DMS 273 treated with DMSO at 0.1 percent for 48 hours (cell line): ENCODE data around the gene VAV2.
"Not testable (repeated sequence)": the region's sequence is repeated elsewhere in the genome, so short reads cannot be mapped to it uniquely, and the experiment has no call there.

ENCODE experiments used
- DNase-seq: peaks from one replicate; lab custom pipeline; 2025; lab: John Stamatoyannopoulos, UW

The VAV2 gene

DNA sequence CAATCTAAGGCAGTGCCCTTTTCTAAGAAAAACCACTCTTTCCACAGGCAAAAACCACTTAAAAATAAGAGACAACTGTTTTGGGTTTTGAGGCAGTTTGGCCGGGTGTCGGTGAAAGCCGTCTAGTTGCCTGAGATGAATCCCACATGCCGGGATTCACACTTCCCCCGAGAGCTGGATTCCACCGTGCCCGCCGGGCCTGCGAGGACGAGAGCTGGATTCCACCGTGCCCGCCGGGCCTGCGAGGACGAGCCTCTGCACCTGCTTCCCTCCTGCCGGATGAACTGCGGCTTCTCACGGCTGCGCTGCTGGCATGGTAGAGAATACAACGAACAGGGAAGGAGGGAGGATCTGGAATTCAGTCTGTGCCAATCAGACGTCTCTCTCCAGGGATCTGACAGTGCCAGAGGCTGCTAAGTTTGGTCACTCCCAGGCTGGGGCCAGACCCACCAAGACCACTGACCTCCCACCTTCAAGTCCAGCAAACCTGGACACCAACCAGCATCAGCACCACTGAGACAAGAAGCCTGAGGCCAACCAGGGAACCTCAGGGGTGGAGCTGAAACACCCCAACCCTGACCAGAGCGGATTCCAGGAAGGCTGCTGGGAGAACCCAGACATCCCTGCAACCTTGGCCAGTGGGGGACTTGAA, 23.0 kb downstream of the VAV2 start:
- DNase-seq: no peak

DNA sequence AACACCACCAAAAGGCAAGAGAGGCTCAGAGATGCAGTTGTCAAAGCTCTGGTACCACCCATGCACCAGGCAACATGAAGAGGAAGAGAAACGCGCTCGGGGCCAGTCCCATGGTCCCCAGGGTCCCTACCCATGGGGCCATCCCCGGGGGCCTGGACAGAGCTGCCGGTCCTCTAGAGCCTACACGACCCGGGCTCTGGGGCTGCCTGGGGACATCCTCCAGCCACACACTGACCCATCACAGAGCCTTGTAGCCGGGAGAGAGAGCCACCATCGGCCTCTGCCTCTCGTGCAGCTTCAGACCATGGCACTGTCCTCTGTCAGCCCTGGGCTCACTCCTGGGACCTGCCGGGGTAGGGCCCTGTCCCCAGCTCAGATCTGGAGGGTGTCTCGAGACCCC, 23.7 kb downstream of the VAV2 start:
- DNase-seq: no peak

- DNase-seq: no peak
Observed at GRCh38 chr9:133967024-133967741, 24.9 kb downstream of the VAV2 start.

DNA sequence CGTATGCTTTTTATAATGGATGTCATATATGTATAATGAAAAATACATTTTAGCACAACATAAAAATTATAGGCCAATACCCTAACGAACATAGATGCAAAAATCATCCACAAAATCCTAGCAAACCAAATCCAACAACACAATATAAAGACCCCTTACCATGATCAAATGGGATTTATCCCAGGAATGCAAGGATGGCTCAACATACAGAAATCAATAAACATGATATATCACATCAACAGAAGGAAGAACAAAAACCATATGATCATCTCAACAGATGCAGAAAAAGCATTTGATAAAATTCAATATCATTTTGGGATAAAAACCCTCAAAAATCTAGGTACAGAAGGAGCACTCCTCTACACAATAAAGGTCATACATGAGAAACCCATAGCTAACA, 27.7 kb downstream of the VAV2 start:
- DNase-seq: no peak

GRCh38 chr9:133963166-133963565, 29.0 kb downstream of the VAV2 start:
- DNase-seq: no peak

GRCh38 chr9:133962341-133962740, 29.8 kb downstream of the VAV2 start:
- DNase-seq: no peak

- DNase-seq: no peak
Observed at GRCh38 chr9:133961226-133962165, 30.6 kb downstream of the VAV2 start.

DNA sequence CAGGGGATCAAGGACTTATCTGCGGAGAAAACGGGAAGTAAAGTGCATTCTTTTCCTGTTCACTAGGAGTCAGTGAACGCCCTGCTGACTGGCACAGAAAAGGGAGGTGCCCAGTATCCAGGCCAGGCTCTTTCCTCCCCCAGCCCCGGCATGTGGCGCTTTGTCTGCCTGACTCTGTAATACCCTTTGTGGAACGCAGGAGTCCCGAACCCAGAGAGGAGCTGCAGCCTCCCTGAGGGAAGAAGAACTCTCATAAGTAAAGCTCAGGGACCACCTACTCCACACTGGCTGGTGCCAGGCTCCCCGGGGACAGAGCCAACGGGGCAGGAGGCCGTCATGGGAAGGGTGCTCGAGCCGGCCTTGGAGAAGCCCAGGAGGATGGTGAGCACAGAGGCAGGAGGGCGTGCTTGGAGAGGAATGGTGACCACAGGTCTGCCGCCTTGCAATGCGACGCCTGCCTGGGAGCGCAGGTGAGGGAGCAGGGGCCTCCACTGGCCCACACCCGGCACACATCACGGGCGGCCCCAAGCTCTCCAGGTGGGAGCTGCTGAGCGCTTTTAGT, 31.5 kb downstream of the VAV2 start:
- no peak for DNase-seq

- no peak for DNase-seq
Observed at GRCh38 chr9:133959966-133960567, 32.1 kb downstream of the VAV2 start.

DNA sequence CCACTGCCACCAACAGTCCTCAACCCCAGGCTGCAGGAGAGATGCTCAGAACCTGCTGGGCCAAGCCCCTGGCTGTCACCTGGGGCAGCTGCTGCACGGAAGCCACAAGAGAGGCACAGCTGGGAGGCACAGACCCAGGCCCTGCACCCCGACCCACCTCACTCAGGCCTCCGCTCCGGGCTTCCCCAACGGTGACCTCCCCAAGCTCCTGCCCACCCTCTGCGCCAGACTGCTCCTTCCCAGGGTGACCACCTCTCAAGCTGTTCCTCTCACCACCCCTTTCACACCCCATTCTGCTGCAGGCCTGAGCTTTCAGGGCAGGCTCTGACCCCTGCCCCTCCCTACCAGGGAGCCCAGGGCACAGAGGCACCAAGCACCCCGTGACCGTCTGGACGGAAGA, 33.0 kb downstream of the VAV2 start:
- DNase-seq: no peak

DNA sequence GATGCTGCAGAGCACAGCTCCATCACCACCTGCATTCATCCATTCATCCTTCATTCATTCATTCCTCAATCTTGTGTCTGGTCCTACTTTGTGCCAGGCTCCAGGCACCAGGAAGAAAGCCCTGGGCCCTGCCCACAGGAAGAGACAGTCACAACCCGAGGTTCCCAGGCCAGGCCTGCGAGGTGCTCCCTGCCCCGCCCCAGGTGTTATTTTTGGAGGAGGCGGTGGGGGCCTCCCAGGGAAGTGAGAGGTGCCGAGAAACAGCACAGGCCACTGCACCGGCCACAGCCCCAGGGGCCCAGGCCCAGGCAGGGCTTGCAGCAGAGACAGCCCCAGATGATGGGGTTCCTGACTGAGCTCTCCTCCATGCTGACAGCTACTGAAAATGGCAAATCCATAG, 33.4 kb downstream of the VAV2 start:
- DNase-seq: no peak

GRCh38 chr9:133957772-133958171, 34.4 kb downstream of the VAV2 start:
- not testable (repeated sequence) for DNase-seq

DNA sequence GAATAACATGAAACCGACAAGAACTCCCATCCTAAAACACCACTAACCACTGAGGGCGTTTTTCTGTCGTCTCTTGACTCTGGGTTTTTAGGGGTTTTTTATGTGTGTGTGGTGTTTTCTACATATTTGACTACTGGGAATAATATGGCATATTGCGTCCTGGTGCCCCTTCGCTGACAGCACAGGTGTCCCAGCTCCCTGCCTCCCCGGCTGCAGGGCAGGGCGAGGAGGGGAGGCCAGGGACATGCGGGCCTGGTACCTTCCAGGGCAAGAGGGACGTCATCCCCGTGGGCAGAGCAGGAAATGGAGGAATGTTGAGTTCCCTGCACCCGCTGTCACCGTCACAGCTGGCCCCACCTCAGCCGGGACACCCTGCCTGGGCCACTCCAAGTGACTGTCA, 34.8 kb downstream of the VAV2 start:
- DNase-seq: no peak

DNA sequence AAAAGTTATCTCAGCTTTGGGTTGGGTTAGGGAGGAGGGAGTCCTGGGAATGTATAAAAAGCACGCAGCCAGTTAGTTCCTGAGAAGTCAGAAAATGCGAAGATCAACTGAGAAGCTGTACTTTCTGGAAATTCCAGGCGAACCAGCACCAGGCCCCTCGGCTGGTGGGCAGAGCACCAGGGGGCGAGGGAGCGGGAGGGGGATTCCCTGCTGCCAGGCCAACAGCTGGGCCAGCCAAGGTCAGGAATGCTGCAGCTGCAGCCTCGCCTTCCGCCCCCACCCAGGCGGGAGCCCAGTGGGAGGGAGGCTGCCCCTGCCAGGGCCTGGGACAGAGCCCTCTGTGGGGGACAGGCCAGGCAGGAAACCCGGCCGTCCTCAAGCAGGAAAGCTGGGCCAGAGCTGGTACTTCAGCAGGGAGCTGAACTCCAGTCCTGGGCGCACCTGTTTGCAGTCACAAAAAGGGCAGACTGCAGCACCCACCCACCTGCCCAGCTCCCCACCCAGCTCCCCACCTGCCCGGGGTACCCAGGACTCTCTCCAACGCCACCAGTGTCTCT, 35.5 kb downstream of the VAV2 start:
- no peak for DNase-seq

DNA sequence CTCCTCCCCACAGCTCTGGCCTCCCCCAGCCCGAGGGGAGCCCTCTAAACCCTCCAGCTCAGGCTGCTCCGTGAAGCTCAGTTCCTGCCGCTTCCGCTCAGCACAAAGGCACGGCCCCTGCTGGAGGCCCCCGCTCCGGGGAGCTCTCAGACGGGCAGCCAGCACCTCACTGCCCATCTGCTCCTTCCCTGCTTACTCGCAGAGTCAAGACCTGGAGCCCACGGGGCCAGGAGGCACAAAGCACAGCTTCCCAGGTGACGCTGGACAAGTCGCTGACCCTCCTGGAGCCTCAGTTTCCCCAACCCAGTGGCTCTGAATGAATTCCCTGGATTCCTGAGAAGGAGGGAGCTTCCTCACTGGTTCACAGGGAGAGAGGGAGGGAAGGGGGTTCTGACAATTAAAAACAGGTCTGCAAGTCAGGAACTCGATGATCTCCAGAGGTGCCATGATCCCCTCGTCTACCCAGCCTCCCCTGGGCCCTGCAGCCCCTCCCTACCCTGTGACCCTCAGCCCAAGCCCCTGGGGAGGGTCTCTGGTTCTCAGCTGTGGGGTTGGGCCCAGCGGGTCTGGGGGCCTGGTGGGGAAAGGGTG, 36.2 kb downstream of the VAV2 start:
- no peak for DNase-seq

DNA sequence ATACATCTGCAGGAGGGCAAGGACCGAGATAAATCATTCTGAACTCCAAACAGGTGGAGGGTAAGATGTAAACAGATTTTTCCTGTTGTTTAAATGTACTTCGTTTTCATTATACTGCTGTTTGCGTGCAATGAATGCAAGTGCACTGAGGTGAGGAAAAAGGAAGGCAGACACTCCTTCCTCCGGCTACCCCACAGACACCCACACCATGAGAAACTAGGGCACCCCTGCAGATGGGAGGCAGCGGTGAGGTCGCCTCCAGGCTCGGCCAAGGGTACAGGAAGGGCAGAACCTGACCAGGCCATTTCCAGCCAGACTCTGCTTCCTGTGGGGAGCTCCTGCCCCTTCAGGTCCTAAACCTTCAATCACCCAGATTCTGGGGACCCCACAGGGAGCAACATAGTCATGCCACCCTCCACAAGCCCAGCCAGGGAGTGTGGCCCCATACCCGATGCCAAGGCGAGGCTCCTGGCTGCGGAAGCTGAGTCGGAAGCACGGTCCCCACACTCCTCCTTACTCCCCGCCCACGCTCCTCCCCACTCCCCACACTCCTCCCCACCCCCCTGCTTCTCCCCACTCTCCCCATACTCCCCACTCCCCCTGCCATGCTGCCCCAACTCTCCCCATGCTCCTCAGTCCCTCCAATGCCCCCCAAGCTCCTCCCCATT, 37.1 kb downstream of the VAV2 start:
- DNase-seq: no peak

GRCh38 chr9:133953976-133954709, 38.0 kb downstream of the VAV2 start:
- no peak for DNase-seq

GRCh38 chr9:133953621-133953975, 38.5 kb downstream of the VAV2 start:
- DNase-seq: no peak

GRCh38 chr9:133952598-133953550, 39.2 kb downstream of the VAV2 start:
- DNase-seq: no peak
